Measurements from ENCODE around the gene NUSAP1. TPM values are rescaled to one million over a fixed set of nuclear protein-coding genes. Genes with fewer than 3 reads are reported as not detected.
"Not testable (repeated sequence)": the region's sequence is repeated elsewhere in the genome, so short reads cannot be mapped to it uniquely, and the experiment has no call there.

NUSAP1 gene
- total and polyA plus RNA-seq, 5 donors = 0.48 to 3.6 (median 1.7) TPM

DNA sequence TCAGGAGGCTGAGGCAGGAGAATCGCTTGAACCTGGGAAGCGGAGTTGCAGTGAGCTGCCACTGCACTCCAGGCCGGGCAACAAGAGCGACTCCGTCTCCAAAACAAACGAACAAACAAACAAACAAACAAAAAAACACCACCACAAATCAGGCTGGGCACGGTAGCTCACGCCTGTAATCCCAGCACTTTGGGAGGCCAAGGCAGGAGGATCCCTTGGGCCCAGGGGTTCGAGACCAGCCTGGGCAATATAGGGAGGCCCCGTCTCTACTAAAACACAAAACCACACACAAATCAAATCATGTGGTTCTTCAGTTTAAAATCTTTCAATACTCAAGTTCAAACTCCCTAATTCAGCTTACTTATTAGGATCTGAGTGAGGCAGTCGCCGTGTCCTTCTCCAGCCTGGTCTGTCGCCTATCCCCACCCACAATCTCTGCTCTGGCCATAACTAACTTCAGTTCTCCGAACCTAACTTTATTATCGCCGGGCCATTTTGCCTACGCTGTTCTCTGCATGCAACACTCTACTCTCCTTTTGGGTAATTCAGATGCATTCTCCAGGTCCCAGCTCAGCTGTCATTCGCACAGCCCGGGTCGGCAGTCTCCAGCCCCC, 83.6 kb downstream of the NUSAP1 start:
- intact Hi-C loops (cut with DNase I) = no loop called here
- WGBS = 36% methylated on average over 20 of the region's 20 CpGs
- H3K4me3 ChIP-seq (ENCODE audit: low read length) = peak overlapping the region; percentile 84

GRCh38 chr15:41416742-41417417, 84.2 kb downstream of the NUSAP1 start, which contains the start of gene RTF1:
Gene RTF1 (plus strand): TSS chr15:41417095. CDS start chr15:41417116, 21 bp downstream.
- peaks cover 3% of the 10 kb centered on the region for H3K4me1 ChIP-seq (ENCODE audit: control insufficient read depth, insufficient read depth, low read length)
- intact Hi-C loops (cut with DNase I) = no loop called here
- H3K27me3 ChIP-seq (ENCODE audit: control insufficient read depth, insufficient read depth) = no peaks in the 10 kb centered on the region
- H3K9me3 ChIP-seq (ENCODE audit: control insufficient read depth, low read length) = no peaks in the 10 kb centered on the region
- ATAC-seq (peak; percentile 97 to 98), DNase-seq (peak; percentile 95 to 99 (median 98))
- peak within 1 kb of the TSS; percentile 84 for H3K4me3 ChIP-seq (ENCODE audit: low read length)
- peak within 1 kb of the TSS; percentile 63 for H3K27ac ChIP-seq (ENCODE audit: low read length)
- WGBS = under 1% methylated on average over 74 of the region's 74 CpGs

More for the DNA sequence above, 83.6 kb downstream of the NUSAP1 start:
- no peaks in the 10 kb centered on the region for H3K27me3 ChIP-seq (ENCODE audit: control insufficient read depth, insufficient read depth)
- no peaks in the 10 kb centered on the region for H3K9me3 ChIP-seq (ENCODE audit: control insufficient read depth, low read length)
- H3K4me1 ChIP-seq (ENCODE audit: control insufficient read depth, insufficient read depth, low read length) = peaks cover 3% of the 10 kb centered on the region
- peak in 1 of 3 donors; percentile 31 for DNase-seq
- peak; percentile 12 to 32 for ATAC-seq
- H3K27ac ChIP-seq (ENCODE audit: low read length) = peak overlapping the region; percentile 63

DNA sequence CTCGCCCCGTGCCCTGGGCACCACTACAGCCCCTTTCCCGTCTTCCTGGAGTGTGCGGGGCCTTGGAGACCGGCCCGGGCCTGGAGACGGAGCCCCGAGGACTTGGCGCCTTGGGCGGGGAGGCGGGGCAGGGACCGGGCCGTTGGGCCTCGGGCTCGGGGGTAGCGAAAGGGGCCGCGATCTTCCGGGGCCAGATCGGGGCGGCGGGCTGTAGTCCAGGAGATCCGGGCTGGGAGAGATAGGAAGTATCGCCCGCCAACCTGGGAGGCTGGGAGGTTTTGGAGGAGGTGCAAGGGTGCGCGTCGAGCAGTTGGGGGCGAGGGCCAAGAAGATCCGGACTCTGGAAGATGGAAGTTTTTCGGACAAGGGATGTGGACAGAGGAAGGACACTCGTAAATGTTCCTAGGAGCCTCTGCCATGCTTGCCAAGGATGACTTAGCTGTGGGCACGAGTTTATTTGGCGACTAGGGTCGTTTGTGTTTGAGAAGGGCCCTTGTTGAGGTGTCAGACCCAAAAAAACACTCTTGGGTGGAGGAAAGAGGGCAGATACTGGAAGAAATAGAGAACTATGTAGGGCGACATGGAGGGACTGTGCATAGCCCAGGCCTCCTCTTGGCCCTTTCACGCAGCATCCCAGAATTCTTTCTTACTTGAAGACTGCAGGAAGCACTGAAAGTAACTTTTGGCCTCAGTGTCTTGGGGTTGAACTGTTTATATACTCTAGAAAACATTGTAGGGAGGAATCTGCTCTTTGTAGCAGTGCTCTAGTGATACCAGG, 84.9 kb downstream of the NUSAP1 start:
- ATAC-seq (no peak), DNase-seq (peak; percentile 47 to 79 (median 75))
- H3K27me3 ChIP-seq (ENCODE audit: control insufficient read depth, insufficient read depth) = no peaks in the 10 kb centered on the region
- no peaks in the 10 kb centered on the region for H3K9me3 ChIP-seq (ENCODE audit: control insufficient read depth, low read length)
- peak overlapping the region; percentile 39 for H3K27ac ChIP-seq (ENCODE audit: low read length)
- intact Hi-C loops (cut with DNase I) = no loop called here
- H3K4me1 ChIP-seq (ENCODE audit: control insufficient read depth, insufficient read depth, low read length) = peaks cover 3% of the 10 kb centered on the region
- peak overlapping the region; percentile 84 for H3K4me3 ChIP-seq (ENCODE audit: low read length)
- under 1% methylated on average over 37 of the region's 37 CpGs for WGBS

DNA sequence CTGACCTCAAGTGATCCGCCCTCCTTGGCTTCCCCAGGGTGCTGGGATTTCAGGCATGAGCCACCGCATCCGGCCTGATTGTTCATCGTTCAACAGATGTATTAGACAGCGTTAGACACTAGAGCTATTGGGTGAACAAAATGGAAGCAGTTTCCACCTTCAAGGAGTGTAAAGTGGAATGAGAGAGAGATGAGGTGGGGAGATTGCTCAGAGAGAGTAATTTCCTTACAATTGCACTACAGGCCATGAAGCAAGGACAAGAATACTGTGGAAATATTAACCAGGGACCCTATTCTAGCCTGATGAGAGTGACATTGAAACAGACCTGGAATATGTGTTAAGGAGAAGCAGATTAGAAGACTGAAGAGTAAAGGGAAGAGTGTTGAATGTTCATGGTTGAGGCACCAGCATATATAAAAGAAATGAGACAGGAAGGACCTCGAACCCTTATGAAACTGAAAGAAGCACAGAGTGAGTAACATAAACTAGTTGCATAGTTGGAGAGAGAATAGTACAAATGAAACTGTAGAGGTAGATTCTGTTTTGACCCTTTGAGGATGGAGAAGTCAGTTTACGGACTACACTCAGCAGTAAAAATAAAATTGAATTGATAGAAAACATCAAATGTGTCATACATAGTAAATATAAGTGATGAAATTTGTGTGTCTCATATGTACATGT, 91.4 kb downstream of the NUSAP1 start:
- intact Hi-C loops (cut with DNase I) = no loop called here
- DNase-seq = no peak
- H3K4me3 ChIP-seq (ENCODE audit: low read length) = no peak overlapping the region
- no peaks in the 10 kb centered on the region for H3K27me3 ChIP-seq (ENCODE audit: control insufficient read depth, insufficient read depth)
- 93% methylated on average over 7 of the region's 7 CpGs for WGBS
- no peak overlapping the region for H3K27ac ChIP-seq (ENCODE audit: low read length)
- peaks cover 2% of the 10 kb centered on the region for H3K4me1 ChIP-seq (ENCODE audit: control insufficient read depth, insufficient read depth, low read length)
- ATAC-seq = no peak
- H3K9me3 ChIP-seq (ENCODE audit: control insufficient read depth, low read length) = no peaks in the 10 kb centered on the region

DNA sequence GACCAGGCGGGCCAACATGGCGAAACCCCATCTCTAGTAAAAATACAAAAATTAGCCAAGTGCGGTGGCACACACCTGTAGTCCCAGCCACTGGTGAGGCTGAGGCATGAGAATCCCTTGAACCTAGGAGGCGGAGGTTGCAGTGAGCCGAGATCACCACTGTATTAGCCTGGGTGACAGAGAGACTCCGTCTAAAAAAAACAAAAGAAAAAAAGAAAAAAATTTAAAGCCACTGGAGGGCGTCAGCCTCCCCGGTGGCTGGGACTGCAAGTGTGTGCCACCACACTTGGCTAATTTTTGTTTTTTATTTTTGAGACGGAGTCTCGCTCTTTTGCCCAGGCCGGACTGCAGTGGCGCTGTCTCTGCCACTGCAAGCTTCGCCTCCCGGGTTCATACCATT, 92.1 kb downstream of the NUSAP1 start:
- DNase-seq = no peak
- Histone ChIP-seq H3K4me1 (ENCODE audit: control insufficient read depth, insufficient read depth, low read length) (peaks cover 2% of the 10 kb centered on the region), H3K4me3 (ENCODE audit: low read length) (no peak overlapping the region), H3K27me3 (ENCODE audit: control insufficient read depth, insufficient read depth) (no peaks in the 10 kb centered on the region), H3K27ac (ENCODE audit: low read length) (no peak overlapping the region), H3K9me3 (ENCODE audit: control insufficient read depth, low read length) (no peaks in the 10 kb centered on the region)
- WGBS = 96% methylated on average over 14 of the region's 14 CpGs
- intact Hi-C loops (cut with DNase I) = no loop called here
- ATAC-seq = no peak

- 92% methylated on average over 5 of the region's 5 CpGs for WGBS
- intact Hi-C loops (cut with DNase I) = not testable (repeated sequence)
Observed at GRCh38 chr15:41425907-41426306, 93.2 kb downstream of the NUSAP1 start.

GRCh38 chr15:41429003-41429890, 96.6 kb downstream of the NUSAP1 start:
- intact Hi-C loops (cut with DNase I) = no loop called here
- Histone ChIP-seq H3K27me3 (ENCODE audit: control insufficient read depth, insufficient read depth) (no peaks in the 10 kb centered on the region), H3K9me3 (ENCODE audit: control insufficient read depth, low read length) (no peaks in the 10 kb centered on the region), H3K4me3 (ENCODE audit: low read length) (no peak overlapping the region), H3K4me1 (ENCODE audit: control insufficient read depth, insufficient read depth, low read length) (peaks cover 2% of the 10 kb centered on the region), H3K27ac (ENCODE audit: low read length) (no peak overlapping the region)
- no peak for ATAC-seq
- WGBS = 87% methylated on average over 10 of the region's 10 CpGs
- DNase-seq = no peak

More at GRCh38 chr15:41425907-41426306, 93.2 kb downstream of the NUSAP1 start:
- H3K27ac ChIP-seq (ENCODE audit: low read length); H3K4me3 ChIP-seq (ENCODE audit: low read length); H3K9me3 ChIP-seq (ENCODE audit: control insufficient read depth, low read length); ATAC-seq; H3K4me1 ChIP-seq (ENCODE audit: control insufficient read depth, insufficient read depth, low read length); H3K27me3 ChIP-seq (ENCODE audit: control insufficient read depth, insufficient read depth); DNase-seq: not testable (repeated sequence)

Other genes with a start within 250 kb of the NUSAP1 start
- 10 to 100 TPM in 3 of 4 donors, 1 to 10 TPM in 1; 9.9 to 14.9 (median 12.6) TPM for gene INO80, start 216.6 kb upstream of the NUSAP1 start, total RNA-seq
- 5.8 TPM for gene INO80, start 216.6 kb upstream of the NUSAP1 start, polyA plus RNA-seq
- not detected for gene EXD1, start 102.1 kb upstream of the NUSAP1 start, total RNA-seq
- not detected for gene EXD1, start 102.1 kb upstream of the NUSAP1 start, polyA plus RNA-seq
- 100 to 1,000 TPM in 3 of 4 donors, 10 to 100 TPM in 1; 91.2 to 129 (median 111) TPM for gene CHP1, start 101.6 kb upstream of the NUSAP1 start, total RNA-seq
- 44.2 TPM for gene CHP1, start 101.6 kb upstream of the NUSAP1 start, polyA plus RNA-seq
- gene OIP5, start 290 bp upstream of the NUSAP1 start, total RNA-seq = under 1 TPM in 3 of 4 donors, not detected in 1; 0.25 to 0.71 (median 0.49) TPM
- gene OIP5, start 290 bp upstream of the NUSAP1 start, polyA plus RNA-seq = 0.25 TPM
- gene NDUFAF1, start 69.6 kb downstream of the NUSAP1 start, total RNA-seq = 10 to 100 TPM; 19.7 to 35.1 (median 26.6) TPM
- 65.9 TPM for gene NDUFAF1, start 69.6 kb downstream of the NUSAP1 start, polyA plus RNA-seq
- gene RTF1, start 84.2 kb downstream of the NUSAP1 start, total RNA-seq = 10 to 100 TPM; 22.3 to 25.0 (median 23.1) TPM
- 14.1 TPM for gene RTF1, start 84.2 kb downstream of the NUSAP1 start, polyA plus RNA-seq
- 1 to 10 TPM in 2 of 4 donors, under 1 TPM in 2; 0.36 to 1.4 (median 0.94) TPM for gene ITPKA, start 161.0 kb downstream of the NUSAP1 start, total RNA-seq
- 1.6 TPM for gene ITPKA, start 161.0 kb downstream of the NUSAP1 start, polyA plus RNA-seq
- gene LTK, start 180.9 kb downstream of the NUSAP1 start, total RNA-seq = 1 to 10 TPM in 3 of 4 donors, under 1 TPM in 1; 0.95 to 1.5 (median 1.2) TPM
- gene LTK, start 180.9 kb downstream of the NUSAP1 start, polyA plus RNA-seq = 1.6 TPM
- gene RPAP1, start 211.4 kb downstream of the NUSAP1 start, total RNA-seq = 10 to 100 TPM; 19.2 to 25.3 (median 19.8) TPM
- gene RPAP1, start 211.4 kb downstream of the NUSAP1 start, polyA plus RNA-seq = 10.1 TPM
- gene TYRO3, start 226.3 kb downstream of the NUSAP1 start, total RNA-seq = 10 to 100 TPM in 1 of 4 donors, 1 to 10 TPM in 3; 5.4 to 11.3 (median 7.0) TPM
- gene TYRO3, start 226.3 kb downstream of the NUSAP1 start, polyA plus RNA-seq = 6.8 TPM

All from right cardiac atrium (tissue), 5 donors.